Measurements from ENCODE around the gene KCNA1.

Gene KCNA1

DNA sequence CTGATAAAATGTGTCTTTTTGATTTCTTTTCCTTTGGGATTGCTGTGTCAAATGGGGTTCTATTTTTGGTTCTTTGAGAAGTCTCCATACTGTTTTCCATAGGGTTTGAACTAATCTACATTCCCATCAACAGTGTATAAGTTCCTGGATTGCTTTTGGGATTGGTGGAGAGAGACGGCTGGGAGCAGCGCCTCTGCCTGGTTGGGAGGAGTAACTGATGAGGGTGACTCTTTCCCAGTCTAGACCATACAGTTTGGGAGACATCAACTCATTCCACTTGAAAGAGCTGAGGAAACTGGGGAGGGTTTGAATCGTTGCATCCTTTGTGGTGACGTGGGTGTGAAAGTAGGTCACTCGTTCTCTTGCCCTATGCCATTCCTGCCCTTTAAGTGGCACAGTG lies 42.3 kb upstream of the KCNA1 start:
- Histone ChIP-seq H3K79me2 (ENCODE audit: insufficient read depth, low read length) (no peaks in the 10 kb centered on the region), H3K27me3 (ENCODE audit: insufficient read depth, low read length, poor library complexity, severe bottlenecking) (no peaks in the 10 kb centered on the region), H3K4me1 (ENCODE audit: insufficient read depth, low read length, poor library complexity, severe bottlenecking) (no peaks in the 10 kb centered on the region)

GRCh38 chr12:4870423-4870822 lies 39.3 kb upstream of the KCNA1 start:
- no peak overlapping the region for H3K4me2 ChIP-seq (ENCODE audit: low read depth, low read length, poor library complexity, severe bottlenecking)
- H3K9me2 ChIP-seq (replicated peaks; ENCODE audit: low read depth, low read length) = no peaks in the 10 kb centered on the region
- no peak overlapping the region for H2AFZ ChIP-seq (ENCODE audit: low read length)
- H3K27me3 ChIP-seq (ENCODE audit: insufficient read depth, low read length, poor library complexity, severe bottlenecking) = no peaks in the 10 kb centered on the region
- no peaks in the 10 kb centered on the region for H3K79me2 ChIP-seq (ENCODE audit: insufficient read depth, low read length)
- H4K20me1 ChIP-seq (ENCODE audit: insufficient read depth, low read length, poor library complexity, severe bottlenecking) = no peaks in the 10 kb centered on the region
- H3K4me3 ChIP-seq (ENCODE audit: low read length, poor library complexity, severe bottlenecking) = no peak overlapping the region
- TF ChIP-seq EZH2phosphoT487 (IDR thresholded peaks at IDR 0.05; ENCODE audit: borderline replicate concordance) (no peak), CTCF (conservative IDR thresholded peaks at IDR 0.05; ENCODE audit: low read length) (no peak)
- no peaks in the 10 kb centered on the region for H3K36me3 ChIP-seq (ENCODE audit: insufficient read depth, low read length)
- no peaks in the 10 kb centered on the region for H3K4me1 ChIP-seq (ENCODE audit: insufficient read depth, low read length, poor library complexity, severe bottlenecking)
- no peak overlapping the region for H3K9ac ChIP-seq (ENCODE audit: low read depth, low read length, poor library complexity, severe bottlenecking)
- no peaks in the 10 kb centered on the region for H3K9me3 ChIP-seq (ENCODE audit: insufficient read depth, low read depth, low read length)
- no peaks in the 10 kb centered on the region for H3F3A ChIP-seq (ENCODE audit: low read depth)

More for the DNA sequence above, 42.3 kb upstream of the KCNA1 start:
- TF ChIP-seq CTCF (conservative IDR thresholded peaks at IDR 0.05; ENCODE audit: low read length) = no peak
- TF ChIP-seq EZH2phosphoT487 (IDR thresholded peaks at IDR 0.05; ENCODE audit: borderline replicate concordance) = no peak
- H3K9me3 ChIP-seq (ENCODE audit: insufficient read depth, low read depth, low read length) = no peaks in the 10 kb centered on the region
- no peak overlapping the region for H3K4me2 ChIP-seq (ENCODE audit: low read depth, low read length, poor library complexity, severe bottlenecking)
- H3K4me3 ChIP-seq (ENCODE audit: low read length, poor library complexity, severe bottlenecking) = no peak overlapping the region
- H3F3A ChIP-seq (ENCODE audit: low read depth) = no peaks in the 10 kb centered on the region
- H2AFZ ChIP-seq (ENCODE audit: low read length) = no peak overlapping the region
- no peaks in the 10 kb centered on the region for H4K20me1 ChIP-seq (ENCODE audit: insufficient read depth, low read length, poor library complexity, severe bottlenecking)
- no peaks in the 10 kb centered on the region for H3K9me2 ChIP-seq (replicated peaks; ENCODE audit: low read depth, low read length)
- no peaks in the 10 kb centered on the region for H3K36me3 ChIP-seq (ENCODE audit: insufficient read depth, low read length)
- no peak overlapping the region for H3K9ac ChIP-seq (ENCODE audit: low read depth, low read length, poor library complexity, severe bottlenecking)

GRCh38 chr12:4871514-4871913 lies 38.2 kb upstream of the KCNA1 start:
- no peaks in the 10 kb centered on the region for H3K79me2 ChIP-seq (ENCODE audit: insufficient read depth, low read length)
- no peak for TF ChIP-seq CTCF (conservative IDR thresholded peaks at IDR 0.05; ENCODE audit: low read length)
- TF ChIP-seq EZH2phosphoT487 (IDR thresholded peaks at IDR 0.05; ENCODE audit: borderline replicate concordance) = no peak
- no peaks in the 10 kb centered on the region for H3K4me1 ChIP-seq (ENCODE audit: insufficient read depth, low read length, poor library complexity, severe bottlenecking)
- H3K9me2 ChIP-seq (replicated peaks; ENCODE audit: low read depth, low read length) = no peaks in the 10 kb centered on the region
- no peak overlapping the region for H3K9ac ChIP-seq (ENCODE audit: low read depth, low read length, poor library complexity, severe bottlenecking)
- H3F3A ChIP-seq (ENCODE audit: low read depth) = no peaks in the 10 kb centered on the region
- no peaks in the 10 kb centered on the region for H3K36me3 ChIP-seq (ENCODE audit: insufficient read depth, low read length)
- H4K20me1 ChIP-seq (ENCODE audit: insufficient read depth, low read length, poor library complexity, severe bottlenecking) = no peaks in the 10 kb centered on the region
- no peak overlapping the region for H2AFZ ChIP-seq (ENCODE audit: low read length)
- H3K27me3 ChIP-seq (ENCODE audit: insufficient read depth, low read length, poor library complexity, severe bottlenecking) = no peaks in the 10 kb centered on the region
- H3K9me3 ChIP-seq (ENCODE audit: insufficient read depth, low read depth, low read length) = no peaks in the 10 kb centered on the region
- no peak overlapping the region for H3K4me3 ChIP-seq (ENCODE audit: low read length, poor library complexity, severe bottlenecking)
- H3K4me2 ChIP-seq (ENCODE audit: low read depth, low read length, poor library complexity, severe bottlenecking) = no peak overlapping the region

All from Loucy (cell line).